H9 (cell line): Measurements from ENCODE around the gene PPP1R1B. TPM values are rescaled to one million over a fixed set of nuclear protein-coding genes. Genes with fewer than 3 reads are reported as not detected.

Experiments
- DNase-seq: peaks from one replicate; pipeline ENCODE4 v3.0.0-alpha.2; 2017
- H2AFZ ChIP-seq: one replicate; pipeline ENCODE4 v1.6.1; 2013; ENCODE audit warnings: mild to moderate bottlenecking, low read length, control low read depth, moderate library complexity
- H2AK5ac ChIP-seq: 2 replicates; pipeline ENCODE4 v1.6.1; 2013; ENCODE audit warnings: low read length, control low read depth, mixed read lengths; ENCODE audit not compliant: insufficient read length
- H2BK120ac ChIP-seq: one replicate; pipeline ENCODE4 v1.6.1; 2013; ENCODE audit warnings: low read depth, mild to moderate bottlenecking, low read length, control low read depth, inconsistent platforms; ENCODE audit not compliant: poor library complexity, severe bottlenecking
- H2BK12ac ChIP-seq: 2 replicates; pipeline ENCODE4 v1.6.1; 2013; ENCODE audit warnings: low read length, control low read depth, mixed read lengths, low read depth; ENCODE audit not compliant: insufficient read length
- H2BK15ac ChIP-seq: 2 replicates; pipeline ENCODE4 v1.6.1; 2013; ENCODE audit warnings: low read depth, low read length, control low read depth
- H2BK20ac ChIP-seq: one replicate; pipeline ENCODE4 v1.6.1; 2013; ENCODE audit warnings: low read depth, mild to moderate bottlenecking, low read length, control low read depth, inconsistent platforms; ENCODE audit not compliant: poor library complexity, severe bottlenecking
- H2BK5ac ChIP-seq: 2 replicates; pipeline ENCODE4 v1.6.1; 2013; ENCODE audit warnings: low read length, control low read depth, mixed read lengths; ENCODE audit not compliant: insufficient read length
- H3K14ac ChIP-seq: 2 replicates; pipeline ENCODE4 v1.6.1; 2013; ENCODE audit warnings: low read length, control low read depth; ENCODE audit not compliant: insufficient read depth
- H3K18ac ChIP-seq: 2 replicates; pipeline ENCODE4 v1.6.1; 2013; ENCODE audit warnings: low read depth, mild to moderate bottlenecking, mixed read lengths, low read length, control low read depth; ENCODE audit not compliant: insufficient read length
- H3K23ac ChIP-seq: 2 replicates; pipeline ENCODE4 v1.6.1; 2013; ENCODE audit warnings: low read length, control low read depth, mixed read lengths, low read depth; ENCODE audit not compliant: insufficient read length
- H3K23me2 ChIP-seq: 2 replicates; pipeline ENCODE4 v1.6.1; 2013; ENCODE audit warnings: low read depth, mild to moderate bottlenecking, mixed read lengths, low read length, control low read depth; ENCODE audit not compliant: insufficient read length, poor library complexity, severe bottlenecking
- H3K27ac ChIP-seq: 2 replicates; pipeline ENCODE4 v1.5.1; 2013; ENCODE audit warnings: low read length, control low read depth, mixed read lengths, low read depth; ENCODE audit not compliant: insufficient read length
- H3K27me3 ChIP-seq: 2 replicates; pipeline ENCODE4 v1.6.1; 2013; ENCODE audit warnings: low read length, control low read depth, inconsistent platforms; ENCODE audit not compliant: insufficient read depth
- H3K4ac ChIP-seq: 2 replicates; pipeline ENCODE4 v1.6.1; 2013; ENCODE audit warnings: low read depth, mild to moderate bottlenecking, control low read depth, inconsistent platforms, low read length, moderate library complexity
- H3K4me1 ChIP-seq: 2 replicates; pipeline ENCODE4 v1.6.1; 2013; ENCODE audit warnings: low read length, control low read depth, inconsistent platforms; ENCODE audit not compliant: insufficient read depth
- H3K4me2 ChIP-seq: 2 replicates; pipeline ENCODE4 v1.6.1; 2013; ENCODE audit warnings: low read length, control low read depth, mixed read lengths; ENCODE audit not compliant: insufficient read length, insufficient read depth
- H3K56ac ChIP-seq: 2 replicates; pipeline ENCODE4 v1.6.1; 2013; ENCODE audit warnings: low read depth, mild to moderate bottlenecking, mixed read lengths, low read length, control low read depth; ENCODE audit not compliant: insufficient read length
- H3K79me1 ChIP-seq: 2 replicates; pipeline ENCODE4 v1.6.1; 2013; ENCODE audit warnings: low read depth, mild to moderate bottlenecking, moderate library complexity, low read length, control low read depth, inconsistent platforms; ENCODE audit not compliant: insufficient read depth, poor library complexity, severe bottlenecking
- H3K79me2 ChIP-seq: 2 replicates; pipeline ENCODE4 v1.6.1; 2013; ENCODE audit warnings: low read length, control low read depth, inconsistent platforms; ENCODE audit not compliant: insufficient read depth
- H3K9ac ChIP-seq: 2 replicates; pipeline ENCODE4 v1.6.1; 2013; ENCODE audit warnings: low read length, control low read depth, mixed read lengths; ENCODE audit not compliant: insufficient read length; ENCODE audit errors: extremely low read depth
- H3K9me3 ChIP-seq: one replicate; pipeline ENCODE4 v1.6.1; 2013; ENCODE audit warnings: low read depth, low read length, inconsistent platforms; ENCODE audit not compliant: control insufficient read depth
- H3T11ph ChIP-seq: one replicate; pipeline ENCODE4 v1.6.1; 2013; ENCODE audit warnings: mild to moderate bottlenecking, low read length, control low read depth, inconsistent platforms
- H4K20me1 ChIP-seq: one replicate; pipeline ENCODE4 v1.6.1; 2013; ENCODE audit not compliant: control insufficient read depth, insufficient read length, insufficient read depth
- H4K5ac ChIP-seq: 2 replicates; pipeline ENCODE4 v1.6.1; 2013; ENCODE audit warnings: low read depth, mild to moderate bottlenecking, mixed read lengths, low read length, control low read depth; ENCODE audit not compliant: insufficient read length
- H4K8ac ChIP-seq: replicated peaks from 2 replicates; pipeline ENCODE4 v1.6.1; 2013; ENCODE audit warnings: low read length, control low read depth, mixed read lengths, low read depth; ENCODE audit not compliant: insufficient read length
- H4K91ac ChIP-seq: 2 replicates; pipeline ENCODE4 v1.6.1; 2013; ENCODE audit warnings: low read depth, mild to moderate bottlenecking, moderate library complexity, mixed read lengths, low read length, control low read depth; ENCODE audit not compliant: insufficient read length
- H3K27ac Mint-ChIP-seq, 3 experiments: 2 replicates in 2 of 3; 3 replicates in 1 of 3; pipeline ENCODE4 v1.8.0; 2020 to 2021; ENCODE audit warnings: mixed read lengths in 3 of 3, mild to moderate bottlenecking in 1 of 3, moderate library complexity in 1 of 3
- H3K27me3 Mint-ChIP-seq: 2 replicates; pipeline ENCODE4 v1.8.0; 2021; ENCODE audit warnings: low read depth, mild to moderate bottlenecking, moderate library complexity, mixed read lengths
- H3K36me3 Mint-ChIP-seq, 3 experiments: 2 replicates in 2 of 3; 3 replicates in 1 of 3; pipeline ENCODE4 v1.8.0; 2020 to 2021; ENCODE audit warnings: low read depth in 3 of 3, mixed read lengths in 3 of 3; ENCODE audit not compliant: insufficient read depth in 1 of 3
- H3K4me1 Mint-ChIP-seq, 2 experiments: 2 replicates each; pipeline ENCODE4 v1.8.0; 2020; ENCODE audit warnings: mixed read lengths in 2 of 2
- H3K4me3 Mint-ChIP-seq, 2 experiments: 2 replicates in 1 of 2; 3 replicates in 1 of 2; pipeline ENCODE4 v1.8.0; 2020 to 2021; ENCODE audit warnings: mild to moderate bottlenecking in 2 of 2, mixed read lengths in 2 of 2, moderate library complexity in 1 of 2
- H3K9me3 Mint-ChIP-seq, 2 experiments: 2 replicates in 1 of 2; 3 replicates in 1 of 2; pipeline ENCODE4 v1.8.0; 2020; ENCODE audit warnings: mild to moderate bottlenecking in 2 of 2, mixed read lengths in 2 of 2, moderate library complexity in 1 of 2
- WGBS: extraction: QIAGEN DNeasy Blood & Tissue Kit; methylation state at CpG from one replicate; pipeline ENCODE4 v1.1.7; 2013; ENCODE audit warnings: missing lambda C conversion rate, low lambda C conversion rate, mixed read lengths; ENCODE audit not compliant: insufficient read length; ENCODE audit errors: extremely low coverage; 5-methylcytosine and 5-hydroxymethylcytosine counted together
- total RNA-seq: library from RNA; stranded (reverse); gene quantifications from 2 replicates; pipeline ENCODE4 v1.2.1, GENCODE V29; 2021
- TF ChIP-seq, protein P1 (sequence below): fragments of 200-600 bp; sonication (generic); conservative IDR thresholded peaks from 3 replicates; pipeline ENCODE4 v1.8.0; 2021; ENCODE audit warnings: antibody characterized with exemption, mild to moderate bottlenecking

PPP1R1B gene
- total RNA-seq, 1 experiment from 2014 or later, result 15.5 TPM

DNA sequence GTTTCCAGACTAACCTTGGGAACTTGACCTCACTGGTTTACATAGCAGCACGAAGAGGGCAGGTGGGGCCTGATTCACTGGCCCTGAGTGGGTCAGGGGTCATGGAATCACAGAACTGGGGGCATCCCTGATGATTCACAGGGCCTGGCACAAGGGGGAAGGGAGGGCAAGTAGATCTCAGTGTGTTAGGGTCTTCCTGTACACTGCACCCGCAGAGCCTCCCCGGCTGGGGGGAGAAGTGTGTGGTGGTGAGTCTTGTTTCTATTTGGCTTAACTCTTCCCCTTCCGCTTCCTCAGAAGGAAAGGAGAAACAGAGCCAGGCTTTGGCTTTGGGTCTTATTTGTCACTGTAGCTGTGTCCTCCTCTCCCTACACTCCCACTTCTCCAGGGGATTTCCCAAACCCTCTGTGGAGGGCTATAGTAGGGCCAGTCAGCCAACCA lies 13.9 kb downstream of the PPP1R1B start:
- Mint-ChIP-seq H3K27me3 (no peaks in the 10 kb centered on the region; the same call in 1 of the 2 replicates), H3K9me3 (no peaks in the 10 kb centered on the region), H3K36me3 (peaks cover 0 to 4% (median 0%) of the 10 kb centered on the region in 3 experiments; a peak in 3 of 7 replicates), H3K4me1 (peaks cover 66 to 68% of the 10 kb centered on the region in 2 experiments), H3K4me3 (no peak overlapping the region; a peak in 1 of 5 replicates), H3K27ac (peak overlapping the region in 2 of 3 experiments; percentile 50 to 92; a peak in 3 of 7 replicates)
- H3K9me3 ChIP-seq, result no peaks in the 10 kb centered on the region
- TF ChIP-seq, protein P1, sequence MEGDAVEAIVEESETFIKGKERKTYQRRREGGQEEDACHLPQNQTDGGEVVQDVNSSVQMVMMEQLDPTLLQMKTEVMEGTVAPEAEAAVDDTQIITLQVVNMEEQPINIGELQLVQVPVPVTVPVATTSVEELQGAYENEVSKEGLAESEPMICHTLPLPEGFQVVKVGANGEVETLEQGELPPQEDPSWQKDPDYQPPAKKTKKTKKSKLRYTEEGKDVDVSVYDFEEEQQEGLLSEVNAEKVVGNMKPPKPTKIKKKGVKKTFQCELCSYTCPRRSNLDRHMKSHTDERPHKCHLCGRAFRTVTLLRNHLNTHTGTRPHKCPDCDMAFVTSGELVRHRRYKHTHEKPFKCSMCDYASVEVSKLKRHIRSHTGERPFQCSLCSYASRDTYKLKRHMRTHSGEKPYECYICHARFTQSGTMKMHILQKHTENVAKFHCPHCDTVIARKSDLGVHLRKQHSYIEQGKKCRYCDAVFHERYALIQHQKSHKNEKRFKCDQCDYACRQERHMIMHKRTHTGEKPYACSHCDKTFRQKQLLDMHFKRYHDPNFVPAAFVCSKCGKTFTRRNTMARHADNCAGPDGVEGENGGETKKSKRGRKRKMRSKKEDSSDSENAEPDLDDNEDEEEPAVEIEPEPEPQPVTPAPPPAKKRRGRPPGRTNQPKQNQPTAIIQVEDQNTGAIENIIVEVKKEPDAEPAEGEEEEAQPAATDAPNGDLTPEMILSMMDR, result no peak
- no peaks in the 10 kb centered on the region for H3K27me3 ChIP-seq
- H3K79me1 ChIP-seq, result no peaks in the 10 kb centered on the region
- no peak overlapping the region for H2BK12ac ChIP-seq
- no peak overlapping the region for H3T11ph ChIP-seq
- H3K14ac ChIP-seq, result no peak overlapping the region
- no peak overlapping the region for H2BK15ac ChIP-seq
- H2BK120ac ChIP-seq, result no peak overlapping the region
- H3K56ac ChIP-seq, result no peak overlapping the region
- H2BK20ac ChIP-seq, result no peak overlapping the region
- H2BK5ac ChIP-seq, result no peak overlapping the region
- no peak overlapping the region for H3K9ac ChIP-seq
- no peak overlapping the region for H3K4me2 ChIP-seq
- peaks cover 11% of the 10 kb centered on the region for H3K23me2 ChIP-seq
- no peak overlapping the region for H2AK5ac ChIP-seq
- no peak overlapping the region for H2AFZ ChIP-seq
- no peaks in the 10 kb centered on the region; the same call in 1 of the 2 replicates for H3K79me2 ChIP-seq
- H4K5ac ChIP-seq, result no peak overlapping the region
- H3K18ac ChIP-seq, result no peak overlapping the region
- H3K27ac ChIP-seq, result no peak overlapping the region
- no peaks in the 10 kb centered on the region for H4K20me1 ChIP-seq
- no peak for DNase-seq
- H3K4ac ChIP-seq, result no peak overlapping the region
- peaks cover 9% of the 10 kb centered on the region; the same call in 1 of the 2 replicates for H3K4me1 ChIP-seq
- WGBS, result no CpG with 5 or more reads among the region's 4 CpGs
- no peak overlapping the region for H3K23ac ChIP-seq
- no peak overlapping the region for H4K91ac ChIP-seq
- no peak overlapping the region for H4K8ac ChIP-seq
